Stimulated activated CD4-positive, alpha-beta T cell treated with anti-CD3 and anti-CD28 coated beads, Interleukin-2, amount 100 ng/mL, for 4 hours (primary cell): ENCODE data around the gene RBM8A.
A peak's percentile ranks its signal among the peaks of the same experiment; 100 is the strongest.

Source experiments
- DNase-seq: peaks from one replicate; pipeline ENCODE4 v3.0.0-alpha.2; 2020; ENCODE audit warnings: low read depth

The RBM8A gene

DNA sequence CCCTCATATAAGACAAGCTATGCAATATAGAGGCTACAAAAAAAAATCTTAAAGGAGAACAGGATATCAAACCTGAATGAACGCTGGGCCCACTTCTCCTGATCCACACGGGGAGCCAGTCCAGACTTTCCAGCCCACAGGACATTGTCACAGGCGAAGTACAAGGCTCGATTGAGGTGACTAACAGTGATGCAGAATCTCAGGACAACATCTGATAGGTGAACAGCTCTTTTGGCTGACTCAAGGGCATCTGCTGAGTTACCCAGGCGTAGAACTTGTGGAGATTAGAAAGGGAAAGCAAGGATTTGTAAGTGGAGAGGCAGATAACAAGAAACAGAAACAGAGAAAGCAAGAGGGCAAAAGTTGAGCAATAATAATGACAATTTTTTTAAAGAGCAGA, 10.5 kb downstream of the RBM8A start:
- no peak for DNase-seq

DNA sequence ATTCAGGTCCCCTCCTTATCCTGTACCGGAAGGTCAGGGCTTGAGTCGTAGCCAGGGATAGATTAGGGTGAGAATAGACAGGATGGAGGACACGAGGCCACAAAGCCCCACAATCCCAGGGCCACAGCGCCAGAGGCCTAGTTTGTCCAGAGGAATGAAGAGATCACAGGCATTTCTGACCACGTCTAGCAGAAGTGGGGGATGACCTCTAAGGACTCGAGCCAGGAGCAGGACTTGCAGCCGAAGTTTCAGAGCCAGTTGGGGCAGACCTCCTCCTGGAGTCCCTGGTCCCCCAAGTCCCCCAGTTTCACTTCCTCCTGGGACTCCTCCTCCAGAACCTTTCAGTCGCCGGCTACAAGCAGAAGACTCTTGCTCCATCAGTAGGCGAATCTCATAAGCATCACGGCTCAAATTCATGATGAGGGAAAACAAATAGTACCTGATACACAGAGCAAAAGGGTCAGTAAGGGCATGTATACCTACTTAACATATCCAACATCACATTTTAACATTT, 15.1 kb downstream of the RBM8A start:
- no peak for DNase-seq

DNA sequence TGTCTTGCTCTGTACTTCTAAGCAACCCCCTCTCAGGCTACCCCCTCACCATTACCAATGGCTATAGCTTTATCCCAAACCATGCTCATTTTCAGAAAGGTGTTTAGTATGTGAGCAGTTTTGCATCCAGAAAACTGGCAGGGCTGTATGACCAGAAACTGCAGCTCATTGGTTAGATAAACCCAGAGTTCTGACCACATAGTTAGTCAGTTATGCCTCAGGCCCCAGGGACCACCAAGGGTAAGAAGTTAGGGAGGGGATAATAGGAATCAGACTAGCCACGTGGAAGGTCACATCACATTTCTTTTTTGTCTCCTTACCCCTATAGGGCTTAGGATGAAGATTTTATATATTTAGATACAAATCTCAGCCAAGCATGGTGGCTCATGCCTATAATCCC, 18.6 kb downstream of the RBM8A start:
- DNase-seq = no peak

DNA sequence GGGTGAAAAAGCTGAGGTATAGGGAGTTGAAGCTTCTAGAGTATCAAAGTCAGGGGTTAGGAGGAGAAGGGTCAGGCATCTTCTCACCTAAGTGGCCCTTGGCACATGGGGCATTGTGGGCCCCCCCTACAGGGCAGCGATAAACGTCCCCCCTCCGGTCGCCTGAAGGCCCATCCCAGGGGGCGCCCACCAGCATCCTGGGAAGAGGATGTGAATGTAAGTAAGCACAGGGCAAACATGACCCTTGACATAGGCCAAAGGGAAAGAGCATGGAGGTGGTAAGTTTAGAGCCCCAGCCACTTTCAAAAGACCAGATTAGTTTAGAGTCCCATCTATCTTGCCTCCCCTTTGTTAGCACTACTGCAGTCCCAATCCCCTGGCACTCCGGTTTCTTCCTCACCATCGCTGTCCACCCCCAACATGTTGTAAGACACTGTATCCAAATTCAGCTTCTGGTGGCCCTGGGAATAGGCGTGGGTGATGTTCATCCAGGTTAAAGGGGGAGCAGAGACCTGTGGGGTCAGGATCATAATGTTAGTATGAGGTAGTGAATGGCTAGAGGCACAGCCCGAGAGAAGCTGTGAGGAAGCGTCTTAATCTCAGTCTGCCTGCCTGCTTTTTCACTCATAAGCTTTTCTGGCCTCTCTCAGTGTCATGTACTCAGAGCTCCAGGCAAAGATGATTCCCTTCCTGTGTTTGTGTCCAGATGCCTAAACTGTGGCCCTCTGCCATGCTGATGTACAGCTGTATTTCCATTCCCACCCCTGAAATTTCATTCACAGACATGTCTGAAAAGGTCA, 20.1 kb downstream of the RBM8A start:
- DNase-seq = no peak

DNA sequence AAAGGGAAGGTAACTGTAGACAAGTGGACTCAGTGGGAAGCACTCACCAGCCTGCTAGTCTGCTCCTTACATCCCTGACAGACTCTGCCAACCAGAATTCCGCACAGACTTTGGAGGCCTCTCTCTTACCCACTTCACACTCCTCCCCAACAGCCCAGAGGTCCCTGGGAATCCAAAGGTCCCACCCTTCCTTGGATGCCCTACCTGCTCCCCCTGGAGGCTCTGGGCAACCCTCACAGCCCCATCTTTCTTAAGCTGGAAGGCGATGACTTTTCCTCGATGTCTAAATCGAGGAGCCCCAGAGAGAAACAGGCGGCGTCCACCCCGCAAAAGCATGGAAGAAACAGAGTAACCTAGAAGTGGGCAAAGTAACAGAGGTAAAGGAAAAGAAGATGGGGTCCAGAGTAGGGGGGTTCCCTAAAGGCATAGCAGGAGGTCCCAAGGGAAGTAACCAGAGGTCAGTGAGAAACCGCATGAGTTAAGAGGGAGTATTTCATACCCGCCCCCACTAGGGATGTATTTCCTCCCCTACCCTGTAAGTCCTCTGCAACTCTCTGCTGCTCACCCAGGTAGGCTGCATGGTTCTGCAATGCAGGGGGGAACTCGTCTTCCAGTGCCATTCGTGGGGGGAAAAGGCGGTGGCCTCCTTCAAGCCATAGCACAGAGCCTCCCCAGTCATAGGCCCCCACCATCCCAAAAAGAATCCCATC, 25.8 kb downstream of the RBM8A start:
- no peak for DNase-seq

DNA sequence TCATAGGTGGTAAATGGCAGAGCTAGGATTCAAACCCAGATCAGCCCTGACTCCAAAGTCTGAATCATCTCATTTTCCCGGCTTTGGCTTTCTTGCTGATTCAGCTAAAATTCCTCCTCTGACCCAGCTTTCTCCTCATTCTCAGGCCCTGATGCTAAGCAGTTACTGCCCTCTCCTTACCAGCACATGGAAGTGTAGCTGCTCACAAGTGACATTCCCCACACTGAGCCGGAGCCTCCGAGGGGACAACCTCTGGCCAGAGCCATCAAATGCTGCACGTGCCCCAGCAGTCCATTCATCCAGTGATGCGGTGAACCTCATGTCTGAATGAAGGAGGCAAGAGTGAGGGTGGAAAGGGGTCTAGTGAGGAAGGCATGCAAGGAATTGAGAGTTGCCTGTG, 28.5 kb downstream of the RBM8A start:
- no peak for DNase-seq

DNA sequence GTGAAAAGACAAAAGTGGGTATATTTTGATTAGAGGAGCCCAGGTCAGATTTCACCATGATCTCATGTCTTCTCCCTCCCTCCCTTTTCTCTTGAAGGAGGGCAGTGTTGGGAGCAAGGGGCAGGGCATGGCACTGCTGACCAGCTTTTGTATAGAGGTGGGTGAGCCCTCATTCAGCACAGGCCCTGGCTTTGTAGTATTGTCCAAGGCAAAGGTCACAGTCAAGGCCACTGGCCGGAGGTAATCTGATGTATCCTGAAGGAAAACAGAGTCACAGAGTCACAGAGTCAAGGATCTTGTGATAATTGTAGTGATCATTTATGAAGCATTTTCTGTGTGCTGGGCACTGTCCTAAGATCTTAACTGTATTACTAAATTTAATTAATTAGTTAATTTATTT, 29.3 kb downstream of the RBM8A start:
- DNase-seq = no peak

DNA sequence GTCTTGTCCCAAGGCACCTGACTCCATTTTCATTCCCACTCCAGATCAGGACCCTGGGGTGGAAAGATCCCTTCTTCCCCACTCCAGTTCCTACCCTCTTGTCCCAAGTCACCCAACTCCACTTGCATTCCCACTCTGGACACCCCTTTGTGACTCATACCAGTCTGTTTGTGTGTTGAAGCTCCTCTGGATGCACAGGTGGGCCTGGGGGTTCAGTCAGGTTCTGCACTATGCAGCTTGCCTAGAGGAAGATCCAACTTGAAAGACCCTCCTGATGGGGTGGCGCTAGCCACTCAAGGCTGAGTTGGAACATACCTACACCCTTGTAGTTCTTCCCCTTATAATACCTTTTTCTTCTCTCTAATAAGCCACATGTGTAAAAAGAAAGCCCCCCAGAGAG, 31.8 kb downstream of the RBM8A start:
- DNase-seq = no peak

DNA sequence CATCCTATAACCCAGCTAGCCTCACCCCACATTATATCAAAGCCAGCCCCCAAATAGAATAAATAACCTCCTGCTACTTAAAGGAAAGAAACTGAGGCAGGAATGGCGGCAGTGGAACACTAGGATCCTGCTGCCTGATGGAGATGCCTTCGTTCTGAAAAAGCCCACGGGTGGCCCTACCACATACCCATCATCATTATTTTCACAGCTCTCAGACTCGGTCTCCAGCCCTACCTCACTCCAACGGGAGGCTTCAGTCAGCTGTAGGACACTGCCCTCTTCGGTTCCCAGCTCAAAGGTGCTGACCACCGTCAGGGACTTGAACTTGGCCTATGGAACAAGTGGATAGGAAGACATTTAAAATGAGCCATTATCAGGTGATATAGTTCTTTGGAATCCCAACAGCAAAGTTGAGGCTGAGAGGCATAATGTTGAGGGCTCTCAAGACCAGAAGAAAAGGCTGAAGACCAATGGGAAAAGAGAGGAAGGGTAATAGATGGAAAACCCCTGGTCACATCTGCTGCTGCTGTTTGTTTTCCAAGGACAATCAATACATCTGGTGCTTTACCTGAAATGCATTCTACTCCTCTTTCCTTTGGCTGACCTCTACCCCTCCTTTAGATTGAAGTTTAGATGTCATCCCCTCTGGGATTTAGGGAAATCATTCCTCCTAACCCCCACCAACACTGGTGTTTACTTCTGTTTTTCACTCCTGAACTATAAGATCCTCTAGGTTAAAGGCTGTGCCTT, 33.8 kb downstream of the RBM8A start:
- no peak for DNase-seq

DNA sequence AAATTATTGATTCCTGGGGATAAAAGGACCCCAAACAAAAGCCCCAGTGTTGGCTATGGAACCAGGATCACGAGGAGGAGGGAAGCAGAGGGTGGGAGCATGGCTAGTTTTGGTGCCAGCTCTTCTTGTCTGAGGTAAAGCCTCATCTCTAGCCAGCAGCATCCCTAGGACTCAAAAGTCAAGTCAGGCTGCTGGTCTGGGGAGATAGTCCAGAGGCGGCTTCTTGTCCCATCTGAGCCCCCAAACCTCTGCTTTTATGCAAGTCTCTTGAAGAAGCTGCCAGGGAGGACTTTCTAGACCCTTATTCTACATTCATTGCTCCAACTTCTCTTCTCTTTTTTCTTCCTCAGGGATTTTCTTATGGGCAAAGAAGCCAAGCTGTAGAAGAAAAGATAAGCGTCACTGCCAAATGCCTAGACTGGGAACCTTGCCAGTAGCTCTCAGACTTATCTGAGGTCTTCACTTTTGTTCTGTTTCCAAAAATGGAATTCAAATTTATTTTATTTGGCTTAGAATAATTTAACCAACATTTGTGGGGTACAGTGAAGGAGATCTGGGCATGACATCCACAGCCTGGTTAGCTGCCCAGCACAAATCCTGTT, 34.7 kb downstream of the RBM8A start:
- DNase-seq = no peak

DNA sequence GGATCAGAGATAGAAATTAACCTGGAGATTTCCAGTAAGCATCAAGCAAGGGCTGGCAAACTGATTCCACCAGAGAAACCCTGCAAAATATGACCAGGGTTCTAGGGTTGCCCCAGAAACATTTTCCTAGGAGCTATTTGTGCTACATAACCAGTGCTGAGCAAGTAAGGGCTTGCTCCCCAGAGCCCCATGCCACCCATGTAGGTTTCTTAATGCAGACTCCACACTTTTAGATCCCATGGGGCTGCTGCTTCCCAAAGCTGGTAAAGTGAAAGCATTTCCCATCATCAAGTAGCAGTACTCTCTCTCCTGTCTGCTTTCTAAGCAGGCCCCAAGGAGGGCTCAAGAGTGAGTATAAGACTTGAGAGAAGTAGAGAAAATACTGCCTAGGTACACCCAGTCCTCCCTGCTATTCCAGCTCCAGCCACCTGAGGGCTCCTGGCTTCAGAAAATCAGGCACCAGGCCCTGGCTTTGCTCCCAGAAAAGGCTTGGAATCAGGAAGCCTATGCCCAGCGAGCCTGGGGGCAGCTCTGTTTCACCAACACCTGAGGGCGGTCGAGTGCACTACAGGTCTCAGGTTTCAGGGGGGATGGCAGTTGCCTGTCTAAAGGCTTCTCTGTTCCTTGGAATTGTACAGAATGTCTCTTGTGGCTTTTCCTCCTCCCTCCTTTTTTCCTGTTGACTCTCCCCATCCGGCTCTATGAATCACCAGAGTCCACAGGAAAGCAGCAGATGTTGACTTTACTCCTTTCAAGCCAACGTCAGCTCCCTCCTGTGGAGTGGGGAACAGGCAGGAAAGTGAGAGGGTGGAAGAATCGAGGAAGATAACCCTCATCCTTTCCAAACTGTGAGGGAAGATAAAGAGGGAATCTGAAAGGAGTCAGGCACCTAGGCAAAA, 35.4 kb downstream of the RBM8A start:
- peak; percentile 6 for DNase-seq

DNA sequence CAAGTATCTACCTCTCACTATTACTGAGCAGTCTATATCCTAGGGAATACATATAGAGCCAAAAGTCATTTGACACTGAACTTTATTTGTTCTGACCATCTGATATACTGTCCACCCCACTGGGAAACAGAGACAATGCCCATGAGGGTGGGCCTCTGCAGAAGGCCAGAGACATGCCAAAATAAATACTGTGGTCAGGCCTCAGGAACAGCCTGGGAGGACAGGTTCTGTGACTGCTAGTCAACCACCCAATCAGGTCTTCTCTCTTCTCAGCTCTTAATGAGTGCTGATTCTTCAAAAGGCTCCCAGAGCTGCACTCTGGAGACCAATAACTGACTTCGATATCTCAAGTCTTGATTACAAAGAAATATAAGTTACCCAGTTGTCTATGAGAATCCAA, 36.1 kb downstream of the RBM8A start:
- DNase-seq = no peak

DNA sequence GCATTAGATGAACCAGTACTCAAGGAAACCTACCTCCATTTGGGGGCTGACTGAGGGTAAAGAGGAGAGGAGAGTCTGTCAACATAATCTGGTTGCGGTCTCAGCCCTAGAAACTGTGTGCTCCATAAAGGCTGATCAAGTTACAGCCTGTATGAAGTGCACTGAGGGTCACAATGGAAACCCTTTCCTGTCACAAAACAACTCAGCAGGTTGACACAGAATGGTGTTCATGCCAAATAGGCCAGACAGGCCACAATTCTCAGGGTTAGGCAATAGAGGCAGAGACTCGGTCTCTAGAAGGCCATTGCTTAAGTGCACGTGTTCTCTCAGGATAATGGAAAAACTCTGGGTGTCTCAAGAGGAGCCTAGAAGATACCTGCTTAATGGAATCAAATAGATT, 37.6 kb downstream of the RBM8A start:
- DNase-seq = no peak

DNA sequence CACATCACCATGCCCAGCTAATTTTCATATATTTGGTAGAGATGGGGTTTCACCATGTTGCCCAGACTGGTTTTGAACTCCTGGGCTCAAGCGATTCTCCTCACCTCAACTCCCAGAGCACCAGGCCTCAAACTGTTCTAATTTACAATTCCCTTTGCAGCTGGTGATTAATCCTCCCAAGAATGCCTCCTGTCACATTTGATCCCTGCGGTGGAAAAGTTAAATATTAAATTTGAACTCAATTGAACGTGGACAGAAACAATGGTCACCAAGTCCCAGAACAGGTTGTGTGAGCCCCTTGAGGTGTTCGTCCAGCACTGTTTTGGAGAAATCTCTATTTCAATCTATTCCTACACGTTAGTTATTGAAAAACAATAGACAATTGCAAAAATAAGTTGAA, 39.7 kb downstream of the RBM8A start:
- no peak for DNase-seq

DNA sequence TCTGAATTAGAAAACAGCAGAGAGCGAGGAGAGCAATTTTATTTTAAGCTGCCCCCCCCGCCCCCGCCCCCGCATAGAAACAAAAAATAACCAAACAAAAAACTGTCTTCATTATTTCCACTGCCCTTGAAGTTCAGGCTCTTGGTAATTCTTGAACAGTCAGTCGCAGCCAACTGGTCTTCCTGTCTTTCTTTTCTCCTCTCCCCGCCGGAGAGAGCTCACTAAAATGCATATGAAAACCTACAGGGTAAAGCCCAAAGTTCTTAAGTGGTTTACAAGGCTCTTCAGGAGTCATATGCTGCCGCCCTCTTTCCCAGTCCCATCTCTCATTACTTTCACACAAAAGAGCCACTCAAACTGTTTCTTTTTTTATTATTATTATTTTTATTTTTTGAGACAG, 40.5 kb downstream of the RBM8A start:
- DNase-seq = no peak

DNA sequence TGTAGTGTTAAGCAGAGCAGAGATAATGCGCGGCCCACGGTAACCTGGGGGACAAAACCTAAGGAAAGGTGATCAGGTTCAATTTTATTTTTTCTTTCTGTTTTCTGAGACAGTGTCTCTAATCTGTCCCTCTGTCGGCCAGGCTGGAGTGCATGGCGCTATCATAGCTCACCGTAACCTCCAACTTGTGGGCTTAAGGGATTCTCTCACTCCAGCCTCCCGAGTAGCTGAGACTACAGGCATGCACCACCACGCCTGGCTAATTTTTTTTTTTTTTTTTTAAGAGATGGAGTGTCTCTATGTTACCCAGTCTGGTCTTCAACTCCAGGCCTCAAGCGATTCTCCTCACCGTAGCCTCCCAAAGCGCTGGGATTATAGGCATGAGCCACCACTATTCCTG, 40.9 kb downstream of the RBM8A start:
- no peak for DNase-seq

DNA sequence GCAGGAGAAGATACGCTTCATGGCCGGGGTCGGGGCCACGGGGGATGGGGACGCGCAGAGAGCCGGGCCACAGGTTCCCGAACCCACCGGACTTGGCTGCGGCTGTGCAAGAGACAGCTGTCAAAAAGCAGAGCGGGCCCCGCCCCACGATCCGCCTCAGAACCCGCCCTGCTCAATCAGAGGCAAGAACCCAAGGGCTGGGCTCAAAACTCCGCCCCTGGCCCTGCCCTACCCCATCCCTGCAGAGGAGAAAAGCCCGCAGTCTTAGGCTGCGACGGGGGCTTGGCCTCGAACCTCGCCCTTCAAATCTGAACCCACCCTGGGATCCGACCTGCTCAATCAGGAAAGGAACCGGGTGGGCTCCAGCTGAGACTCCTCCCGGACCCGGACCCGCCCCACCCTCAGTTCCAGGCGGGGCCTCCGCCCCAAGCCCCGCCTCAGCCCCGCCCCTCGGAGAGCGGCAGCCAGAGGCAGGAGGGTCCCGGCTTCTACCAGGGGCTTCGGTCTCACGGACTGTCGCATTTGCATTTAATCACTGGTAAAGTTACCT, 41.5 kb downstream of the RBM8A start, which contains the start of gene ANKRD35:
Gene ANKRD35, minus strand, starts transcription at position 129 of the 550 bp plus-strand sequence. Its CDS starts 108 bp downstream, at position 21.
- DNase-seq = peak; percentile 79

DNA sequence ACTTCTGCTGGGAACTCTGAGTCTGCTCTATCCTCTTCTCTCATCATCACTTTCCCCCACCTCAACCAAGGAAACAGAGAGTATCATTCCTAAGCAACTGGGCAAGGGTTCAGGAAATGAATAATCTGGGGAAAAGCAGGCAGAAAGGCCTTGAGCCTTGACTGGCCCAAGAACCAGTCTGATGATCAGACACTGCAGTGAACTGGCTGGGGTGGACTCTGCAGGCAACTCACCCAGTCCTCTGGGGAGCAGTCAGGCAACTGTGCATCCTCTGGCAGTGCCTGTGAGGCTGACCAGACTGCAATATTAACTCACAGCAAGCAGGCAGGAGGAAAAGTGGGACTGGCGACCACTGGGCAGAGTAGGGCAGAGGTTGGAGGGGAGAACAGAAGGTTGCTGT, 42.6 kb downstream of the RBM8A start:
- no peak for DNase-seq

DNA sequence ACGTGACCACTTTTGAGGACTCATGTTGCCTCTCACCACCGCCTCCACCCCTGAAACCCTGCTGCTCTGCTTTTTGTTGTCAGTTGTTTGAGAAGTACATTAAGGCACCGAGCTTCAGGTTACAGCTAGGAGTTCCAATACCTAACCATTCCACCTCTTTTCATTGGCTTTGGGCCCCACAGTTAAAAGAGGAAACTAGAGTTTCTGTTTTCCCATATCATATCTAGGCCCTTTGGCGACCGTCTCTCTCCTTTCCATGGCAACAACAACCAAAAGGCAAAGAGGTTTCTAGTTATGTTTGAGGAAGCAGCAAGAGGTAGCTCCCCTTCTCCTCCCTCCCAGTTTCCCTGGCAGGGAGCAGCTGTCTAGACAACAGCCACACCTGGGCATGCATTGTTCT, 47.5 kb downstream of the RBM8A start:
- no peak for DNase-seq

DNA sequence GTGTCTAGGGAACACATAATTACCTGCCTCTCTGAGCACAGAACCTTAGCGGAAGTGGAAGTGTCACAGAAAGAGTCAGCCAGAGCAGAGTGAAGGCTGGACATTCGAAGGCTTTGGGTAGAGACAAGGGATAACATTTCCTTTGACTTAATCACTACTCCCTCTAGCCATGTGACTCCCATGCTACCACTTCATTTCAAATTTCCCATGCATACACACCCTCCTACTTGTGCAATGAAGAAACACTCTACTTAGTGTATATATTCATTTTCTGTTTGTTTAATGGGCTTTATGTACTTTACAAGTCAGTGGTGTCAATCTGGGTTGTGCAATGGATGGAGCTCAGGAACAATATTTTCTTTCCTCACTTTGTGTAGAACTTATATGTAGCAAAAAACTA, 48.6 kb downstream of the RBM8A start:
- DNase-seq = no peak

DNA sequence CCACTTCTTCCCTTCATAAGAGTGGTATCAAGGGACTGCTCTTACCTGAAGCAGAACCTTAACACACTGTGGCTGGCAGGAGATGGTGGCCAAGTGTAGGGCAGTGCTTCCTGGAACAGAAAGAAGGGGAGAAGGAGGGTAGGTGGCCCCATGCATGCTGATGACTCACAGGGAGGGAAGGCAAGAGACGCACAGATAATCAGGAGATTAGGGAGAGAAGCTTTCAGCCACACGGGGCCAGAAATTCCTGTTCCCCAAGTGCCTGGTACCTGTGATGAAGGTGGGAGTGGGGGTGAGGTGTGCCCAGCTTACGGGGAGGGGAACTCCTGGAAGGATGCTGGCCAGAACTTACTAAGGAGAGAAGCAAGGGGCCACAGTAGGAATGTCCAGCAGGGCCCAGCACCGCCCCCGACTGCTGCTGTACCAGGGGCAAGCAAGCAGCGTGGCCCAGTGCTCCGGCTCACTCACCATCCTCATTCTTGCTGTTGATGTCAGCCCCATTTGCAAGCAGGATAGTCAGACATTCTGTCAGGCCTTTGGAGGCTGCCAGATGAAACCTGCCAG, 49.3 kb downstream of the RBM8A start:
- no peak for DNase-seq
